H1 (cell line): ENCODE results near the gene FOXP4. TPM values are rescaled to one million over a fixed set of nuclear protein-coding genes. Genes with fewer than 3 reads are reported as not detected.

Experiments used
- CTCF ChIA-PET: fragments of 300-600 bp; sonication (Branson Sonifier 250); formaldehyde crosslinking; loops from one replicate; lab custom pipeline; 2021; ENCODE audit not compliant: partially characterized antibody; lab: Charles Lee
- POLR2A ChIA-PET: fragments of 300-600 bp; sonication (Branson Sonifier 250); formaldehyde crosslinking; loops from one replicate; lab custom pipeline; 2021; ENCODE audit warnings: inconsistent platforms; ENCODE audit not compliant: partially characterized antibody; lab: Charles Lee
- DNase-seq, 2 experiments: peaks; one replicate each; pipeline versions ENCODE4 v3.0.0 to v3.0.0-alpha.2; 2010 to 2022; ENCODE audit warnings: low spot score in 2 of 2, low read depth in 1 of 2, mixed read lengths in 1 of 2
- FAIRE-seq: peaks from 2 replicates; lab custom pipeline; 2011; peaks lifted over from hg19 to GRCh38; lab: Jason Lieb, UNC
- H2AFZ ChIP-seq: 2 replicates; pipeline ENCODE4 v1.8.1; 2012; ENCODE audit warnings: low read length, inconsistent platforms
- H2AK5ac ChIP-seq: 2 replicates; pipeline ENCODE4 v1.6.1; 2013; ENCODE audit warnings: low read depth, low read length
- H2BK120ac ChIP-seq: replicated peaks from 2 replicates; pipeline ENCODE3; 2013; ENCODE audit warnings: low read depth, low read length, inconsistent platforms
- H2BK12ac ChIP-seq: 2 replicates; pipeline ENCODE4 v1.6.1; 2013; ENCODE audit warnings: low read depth, low read length
- H2BK15ac ChIP-seq: 2 replicates; pipeline ENCODE4 v1.6.1; 2013; ENCODE audit warnings: low read length
- H2BK20ac ChIP-seq: 2 replicates; pipeline ENCODE4 v1.6.1; 2013; ENCODE audit warnings: low read length
- H2BK5ac ChIP-seq: 2 replicates; pipeline ENCODE4 v1.6.1; 2013; ENCODE audit warnings: low read depth, low read length
- H3K14ac ChIP-seq: 2 replicates; pipeline ENCODE4 v1.6.1; 2013; ENCODE audit warnings: inconsistent platforms; ENCODE audit not compliant: insufficient read length
- H3K18ac ChIP-seq: 2 replicates; pipeline ENCODE4 v1.6.1; 2013; ENCODE audit warnings: low read length; ENCODE audit errors: extremely low read depth
- H3K23ac ChIP-seq: 2 replicates; pipeline ENCODE4 v1.6.1; 2013; ENCODE audit warnings: inconsistent platforms; ENCODE audit not compliant: insufficient read length
- H3K23me2 ChIP-seq: 2 replicates; pipeline ENCODE4 v1.6.1; 2013; ENCODE audit warnings: low read depth, low read length
- H3K27ac ChIP-seq: 2 replicates; pipeline ENCODE4 v1.6.1; 2011; ENCODE audit warnings: low read depth, low read length, inconsistent platforms
- H3K27me3 ChIP-seq, 4 experiments: replicated peaks in 1 of 4; 1 replicate in 1 of 4; 2 replicates in 3 of 4; pipeline versions ENCODE4 v1.6.1 to v1.8.1; 2011 to 2013; ENCODE audit warnings: low read length in 3 of 4, mild to moderate bottlenecking in 3 of 4, inconsistent platforms in 2 of 4, mixed read lengths in 2 of 4, moderate library complexity in 1 of 4; ENCODE audit not compliant: control insufficient read depth in 3 of 4, insufficient read depth in 3 of 4; ENCODE audit errors: extremely low read depth in 1 of 4
- H3K36me3 ChIP-seq, 4 experiments: 2 replicates each; pipeline versions ENCODE4 v1.6.1 to v1.8.1; 2011 to 2013; ENCODE audit warnings: mild to moderate bottlenecking in 4 of 4, low read length in 3 of 4, moderate library complexity in 2 of 4, control low read depth in 1 of 4, inconsistent platforms in 1 of 4; ENCODE audit not compliant: insufficient read depth in 4 of 4, control insufficient read depth in 2 of 4
- H3K4ac ChIP-seq: replicated peaks from 2 replicates; pipeline ENCODE3; 2013; ENCODE audit warnings: low read length, low read depth, mixed read lengths, inconsistent platforms; ENCODE audit not compliant: insufficient read length
- H3K4me1 ChIP-seq, 4 experiments: replicated peaks in 1 of 4; 1 replicate in 1 of 4; 2 replicates in 3 of 4; pipeline versions ENCODE4 v1.6.1 to v1.8.1; 2011 to 2013; ENCODE audit warnings: low read length in 3 of 4, inconsistent platforms in 2 of 4, mixed read lengths in 1 of 4; ENCODE audit not compliant: insufficient read depth in 4 of 4, control insufficient read depth in 3 of 4
- H3K4me2 ChIP-seq, 2 experiments: 2 replicates each; pipeline versions ENCODE4 v1.6.1 to v1.8.1; 2011 to 2013; ENCODE audit warnings: low read depth in 2 of 2, low read length in 2 of 2, control low read depth in 1 of 2, inconsistent platforms in 1 of 2, mild to moderate bottlenecking in 1 of 2; ENCODE audit not compliant: insufficient read depth in 1 of 2
- H3K4me3 ChIP-seq, 4 experiments: fragments of 200-600, 300-600 bp in 1 of 4; sonication (generic), shearing (Covaris generic), sonication (Bioruptor Twin) in 1 of 4; 2 replicates each; pipeline versions ENCODE4 v1.5.1 to v1.8.1; 2011 to 2016; ENCODE audit warnings: low read length in 4 of 4, low read depth in 3 of 4, control low read depth in 2 of 4, inconsistent platforms in 2 of 4, mild to moderate bottlenecking in 2 of 4, mixed read lengths in 1 of 4, moderate library complexity in 1 of 4; ENCODE audit not compliant: insufficient read depth in 2 of 4; ENCODE audit errors: extremely low read depth in 1 of 4
- H3K56ac ChIP-seq: replicated peaks from 2 replicates; pipeline ENCODE3; 2013; ENCODE audit warnings: low read depth, mild to moderate bottlenecking, mixed read lengths, low read length, inconsistent platforms; ENCODE audit not compliant: insufficient read length
- H3K79me1 ChIP-seq: 2 replicates; pipeline ENCODE4 v1.6.1; 2013; ENCODE audit warnings: low read depth, low read length, control low read depth
- H3K79me2 ChIP-seq, 2 experiments: 2 replicates each; pipeline versions ENCODE4 v1.6.1 to v1.8.1; 2012 to 2013; ENCODE audit warnings: low read length in 2 of 2, mild to moderate bottlenecking in 2 of 2, inconsistent platforms in 1 of 2; ENCODE audit not compliant: insufficient read depth in 2 of 2, control insufficient read depth in 1 of 2
- H3K9ac ChIP-seq, 4 experiments: replicated peaks in 1 of 4; 1 replicate in 1 of 4; 2 replicates in 3 of 4; pipeline versions ENCODE4 v1.6.1 to v1.8.1; 2011 to 2013; ENCODE audit warnings: low read depth in 3 of 4, low read length in 3 of 4, control low read depth in 2 of 4, mild to moderate bottlenecking in 2 of 4, moderate library complexity in 2 of 4, inconsistent platforms in 1 of 4; ENCODE audit errors: extremely low read depth in 1 of 4
- H3K9me3 ChIP-seq, 2 experiments: 2 replicates each; pipeline versions ENCODE4 v1.6.1 to v1.8.1; 2012 to 2013; ENCODE audit warnings: mild to moderate bottlenecking in 2 of 2, moderate library complexity in 2 of 2, control low read depth in 1 of 2, inconsistent platforms in 1 of 2, low read depth in 1 of 2, low read length in 1 of 2, mixed read lengths in 1 of 2; ENCODE audit not compliant: insufficient read depth in 2 of 2
- H4K20me1 ChIP-seq, 2 experiments: replicated peaks in 1 of 2; 2 replicates each; pipeline versions ENCODE3 to v1.8.1; 2011 to 2013; ENCODE audit warnings: inconsistent platforms in 2 of 2, low read length in 2 of 2, mild to moderate bottlenecking in 1 of 2; ENCODE audit not compliant: insufficient read depth in 2 of 2, control insufficient read depth in 1 of 2
- H4K5ac ChIP-seq: 2 replicates; pipeline ENCODE4 v1.6.1; 2013; ENCODE audit warnings: low read length, low read depth, mixed read lengths, inconsistent platforms; ENCODE audit not compliant: insufficient read length
- H4K8ac ChIP-seq: 2 replicates; pipeline ENCODE4 v1.8.0; 2013; ENCODE audit warnings: mild to moderate bottlenecking, moderate library complexity, low read length, inconsistent platforms; ENCODE audit not compliant: insufficient read depth; ENCODE audit errors: extremely low read depth
- H4K91ac ChIP-seq: replicated peaks from 2 replicates; pipeline ENCODE3; 2013; ENCODE audit warnings: low read length, mixed read lengths, inconsistent platforms; ENCODE audit not compliant: insufficient read length
- CHD1 ChIP-seq: IDR thresholded peaks from 2 replicates; pipeline ENCODE4 v1.6.1; 2012; ENCODE audit warnings: low read depth, low read length, improper control_type of control experiment
- CTCF ChIP-seq, 3 experiments: IDR thresholded peaks; 1 replicate in 2 of 3; 2 replicates in 1 of 3; pipeline versions ENCODE4 v1.5.1 to v1.6.1; 2011; ENCODE audit warnings: low read length in 3 of 3, mild to moderate bottlenecking in 3 of 3, inconsistent platforms in 2 of 3, low read depth in 1 of 3, moderate library complexity in 1 of 3; ENCODE audit not compliant: insufficient read depth in 1 of 3; ENCODE audit errors: control extremely low read depth in 1 of 3
- HDAC6 ChIP-seq: IDR thresholded peaks from one replicate; pipeline ENCODE4 v1.7.1; 2012; ENCODE audit warnings: low read depth, mild to moderate bottlenecking, inconsistent platforms, low read length, moderate library complexity
- POLR2A ChIP-seq, 2 experiments: IDR thresholded peaks; 1 replicate in 1 of 2; 2 replicates in 1 of 2; pipeline ENCODE4 v1.6.1; 2011; ENCODE audit warnings: low read depth in 2 of 2, low read length in 2 of 2, mild to moderate bottlenecking in 2 of 2; ENCODE audit errors: control extremely low read depth in 1 of 2
- TBP ChIP-seq: IDR thresholded peaks from 2 replicates; pipeline ENCODE4 v1.6.1; 2011; ENCODE audit warnings: low read depth, low read length, improper control_type of control experiment
- WGBS, 2 experiments: shearing (Covaris generic) in 1 of 2; methylation state at CpG; one replicate each; pipeline versions ENCODE4 v1.1.6 to v1.1.7; 2013 to 2015; ENCODE audit warnings: low lambda C conversion rate in 2 of 2, mixed read lengths in 2 of 2, inconsistent platforms in 1 of 2, low coverage in 1 of 2, missing lambda C conversion rate in 1 of 2; ENCODE audit not compliant: insufficient replicate concordance in 2 of 2, insufficient coverage in 1 of 2, insufficient read length in 1 of 2; ENCODE audit errors: extremely low coverage in 1 of 2, missing lambda C conversion rate in 1 of 2; 5-methylcytosine and 5-hydroxymethylcytosine counted together
- polyA plus RNA-seq, 7 experiments: library from polyadenylated mRNA; depleted of rRNA in 3 of 7; stranded (reverse) in 5 of 7; unstranded in 2 of 7; fragments of >200 nt in 5 of 7; fragments of 200-250 nt in 2 of 7; gene quantifications; 1 replicate in 5 of 7; 2 replicates in 1 of 7; 4 replicates in 1 of 7; pipeline versions ENCODE4 v1.2.1 to v1.2.3, GENCODE V29; 2011 to 2013; ENCODE audit warnings: missing spikeins in 2 of 7, mixed read lengths in 2 of 7
- total RNA-seq: library from RNA; stranded (reverse); fragmentation: NEBNext Ultra II Directional; extraction: Animal tissue kit (Norgen Biotek cat#: 25700); gene quantifications from 2 replicates; pipeline ENCODE4 v1.2.1, GENCODE V29; 2021

FOXP4 gene
- total and polyA plus RNA-seq, 2 of the 8 experiments (the other 6 are each of a cell fraction or from before 2014, with no cell fraction given), result 4.8 to 13.3 TPM

GRCh38 chr6:41647061-41647511 lies 100.9 kb downstream of the FOXP4 start:
- CTCF ChIA-PET, result interaction anchor here (0.6 to 6.5 kb wide), 7 partner anchors 33 to 327 kb away, joined by 3 to 32 read pairs (median 11); no protein-coding TSS in a partner anchor
- Histone ChIP-seq H3K79me1 (no peaks in the 10 kb centered on the region; the same call in 1 of the 2 replicates), H3K4me1 (peaks cover 0 to 33% (median 25%) of the 10 kb centered on the region in 4 experiments; a peak in 6 of 7 replicates), H3K23ac (no peak overlapping the region), H3K27ac (no peak overlapping the region), H3K4me3 (no peak overlapping the region), H4K91ac (no peak overlapping the region), H3K14ac (no peak overlapping the region), H2AK5ac (0 out of 2 replicates have a peak overlapping the region, but pooled peaks have one; percentile 65), H2AFZ (no peak overlapping the region), H4K20me1 (peaks cover 5 to 14% of the 10 kb centered on the region in 2 experiments), H2BK12ac (no peak overlapping the region), H3K56ac (no peak overlapping the region), H3K18ac (no peak overlapping the region), H3K4ac (no peak overlapping the region), H3K27me3 (peaks cover 0 to 3% (median under 1%) of the 10 kb centered on the region in 4 experiments; a peak in 5 of 7 replicates), H3K9me3 (no peaks in the 10 kb centered on the region), H3K23me2 (no peaks in the 10 kb centered on the region; the same call in 1 of the 2 replicates), H2BK120ac (no peak overlapping the region), H3K9ac (no peak overlapping the region), H3K79me2 (no peaks in the 10 kb centered on the region), H2BK20ac (no peak overlapping the region), H4K5ac (no peak overlapping the region), H3K4me2 (no peak overlapping the region), H2BK15ac (no peak overlapping the region; the same call in 1 of the 2 replicates), H2BK5ac (no peak overlapping the region), H3K36me3 (peaks cover 0 to 11% (median 2%) of the 10 kb centered on the region in 4 experiments; a peak in 4 of 8 replicates), H4K8ac (no peak overlapping the region)
- FAIRE-seq (no peak), DNase-seq (no peak)
- WGBS, 2 experiments, result 94% methylated on average over 9 of the region's 9 CpGs; no CpG with 5 or more reads in 1 of the 2 experiments
- TF ChIP-seq CTCF (IDR thresholded peaks at IDR 0.05; ENCODE audit: control extremely low read depth in 1 of 3, insufficient read depth in 1 of 3, low read depth in 1 of 3, low read length in 3 of 3) (no peak), POLR2A (IDR thresholded peaks at IDR 0.05; ENCODE audit: control extremely low read depth in 1 of 2, low read depth in 2 of 2, low read length in 2 of 2) (no peak), TBP (no peak), HDAC6 (no peak), CHD1 (no peak)
- POLR2A ChIA-PET, result interaction anchor here (0.7 to 1.8 kb wide), 3 partner anchors 10 to 47 kb away, joined by 3 to 5 read pairs (median 3); no protein-coding TSS in a partner anchor
